Bone marrow (tissue), 2 donors: ENCODE results near the gene RNF38.
"Not testable (repeated sequence)": the region's sequence is repeated elsewhere in the genome, so short reads cannot be mapped to it uniquely, and the experiment has no call there.

Experiments used
- DNase-seq, 2 donors: peaks; one replicate each; lab custom pipeline; 2025; lab: John Stamatoyannopoulos, UW

Gene RNF38

GRCh38 chr9:36399980-36400331, at the start of gene RNF38:
RNF38 (minus strand) TSS chr9:36400269; CDS start chr9:36400108, 161 bp downstream.
- peak in 1 of 2 donors; percentile 16 for DNase-seq

- not testable (repeated sequence) for DNase-seq
Measured at GRCh38 chr9:36448555-36448954, 48.5 kb upstream of the RNF38 start.

- no peak for DNase-seq
Measured at GRCh38 chr9:36448017-36448416, 47.9 kb upstream of the RNF38 start.

GRCh38 chr9:36446678-36447077, 46.6 kb upstream of the RNF38 start:
- DNase-seq = not testable (repeated sequence)

- DNase-seq = no peak
Measured at GRCh38 chr9:36445800-36446361, 45.8 kb upstream of the RNF38 start.

GRCh38 chr9:36444203-36444602, 44.1 kb upstream of the RNF38 start:
- DNase-seq = no peak

GRCh38 chr9:36443581-36443980, 43.5 kb upstream of the RNF38 start:
- no peak for DNase-seq

GRCh38 chr9:36442710-36443109, 42.6 kb upstream of the RNF38 start:
- no peak for DNase-seq

- no peak for DNase-seq
Measured at GRCh38 chr9:36441966-36442365, 41.9 kb upstream of the RNF38 start.

GRCh38 chr9:36438536-36439236, 38.6 kb upstream of the RNF38 start:
- no peak for DNase-seq

- DNase-seq = no peak
Measured at GRCh38 chr9:36437790-36438189, 37.7 kb upstream of the RNF38 start.

- DNase-seq = no peak
Measured at GRCh38 chr9:36436909-36437308, 36.8 kb upstream of the RNF38 start.

GRCh38 chr9:36433386-36433785, 33.3 kb upstream of the RNF38 start:
- DNase-seq = no peak

- no peak for DNase-seq
Measured at GRCh38 chr9:36431078-36431477, 31.0 kb upstream of the RNF38 start.

GRCh38 chr9:36426945-36427344, 26.9 kb upstream of the RNF38 start:
- DNase-seq = peak in 1 of 2 donors; percentile 34

GRCh38 chr9:36426348-36426747, 26.3 kb upstream of the RNF38 start:
- no peak for DNase-seq

- no peak for DNase-seq
Measured at GRCh38 chr9:36424289-36425055, 24.4 kb upstream of the RNF38 start.

- DNase-seq = no peak
Measured at GRCh38 chr9:36423206-36423605, 23.1 kb upstream of the RNF38 start.

GRCh38 chr9:36416890-36417289, 16.8 kb upstream of the RNF38 start:
- DNase-seq = no peak

- no peak for DNase-seq
Measured at GRCh38 chr9:36415822-36416525, 15.9 kb upstream of the RNF38 start.

GRCh38 chr9:36411410-36411809, 11.3 kb upstream of the RNF38 start:
- not testable (repeated sequence) for DNase-seq

- not testable (repeated sequence) for DNase-seq
Measured at GRCh38 chr9:36409076-36409475, 9.0 kb upstream of the RNF38 start.
